ENCODE results near the gene GPR39. TPM values are rescaled to one million over a fixed set of nuclear protein-coding genes. Genes with fewer than 3 reads are reported as not detected.

Gene GPR39
- total and polyA plus RNA-seq, 8 donors: 0.87 to 16.0 (median 5.5) TPM; not detected in 1

GRCh38 chr2:132589111-132589830, 172.7 kb downstream of the GPR39 start:
- TF ChIP-seq POLR2AphosphoS5 (IDR thresholded peaks at IDR 0.05) (no peak), POLR2A (IDR thresholded peaks at IDR 0.05) (no peak), EP300 (IDR thresholded peaks at IDR 0.05) (no peak)
- TF ChIP-seq, protein P1, sequence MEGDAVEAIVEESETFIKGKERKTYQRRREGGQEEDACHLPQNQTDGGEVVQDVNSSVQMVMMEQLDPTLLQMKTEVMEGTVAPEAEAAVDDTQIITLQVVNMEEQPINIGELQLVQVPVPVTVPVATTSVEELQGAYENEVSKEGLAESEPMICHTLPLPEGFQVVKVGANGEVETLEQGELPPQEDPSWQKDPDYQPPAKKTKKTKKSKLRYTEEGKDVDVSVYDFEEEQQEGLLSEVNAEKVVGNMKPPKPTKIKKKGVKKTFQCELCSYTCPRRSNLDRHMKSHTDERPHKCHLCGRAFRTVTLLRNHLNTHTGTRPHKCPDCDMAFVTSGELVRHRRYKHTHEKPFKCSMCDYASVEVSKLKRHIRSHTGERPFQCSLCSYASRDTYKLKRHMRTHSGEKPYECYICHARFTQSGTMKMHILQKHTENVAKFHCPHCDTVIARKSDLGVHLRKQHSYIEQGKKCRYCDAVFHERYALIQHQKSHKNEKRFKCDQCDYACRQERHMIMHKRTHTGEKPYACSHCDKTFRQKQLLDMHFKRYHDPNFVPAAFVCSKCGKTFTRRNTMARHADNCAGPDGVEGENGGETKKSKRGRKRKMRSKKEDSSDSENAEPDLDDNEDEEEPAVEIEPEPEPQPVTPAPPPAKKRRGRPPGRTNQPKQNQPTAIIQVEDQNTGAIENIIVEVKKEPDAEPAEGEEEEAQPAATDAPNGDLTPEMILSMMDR (IDR thresholded peaks at IDR 0.05): no peak
- DNase-seq: peak in 1 of 2 donors; percentile 22
- 60 to 74% (median 71%) methylated on average over 8 of the region's 8 CpGs for WGBS, 5 donors
- Histone ChIP-seq H3K27me3 (no peaks in the 10 kb centered on the region), H3K36me3 (no peaks in the 10 kb centered on the region), H3K4me3 (no peak overlapping the region), H3K4me1 (no peaks in the 10 kb centered on the region), H3K9me3 (no peaks in the 10 kb centered on the region), H3K27ac (no peak overlapping the region)
- intact Hi-C loops (cut with DNase I; ENCODE audit: low total_unique reads): no loop called here

DNA sequence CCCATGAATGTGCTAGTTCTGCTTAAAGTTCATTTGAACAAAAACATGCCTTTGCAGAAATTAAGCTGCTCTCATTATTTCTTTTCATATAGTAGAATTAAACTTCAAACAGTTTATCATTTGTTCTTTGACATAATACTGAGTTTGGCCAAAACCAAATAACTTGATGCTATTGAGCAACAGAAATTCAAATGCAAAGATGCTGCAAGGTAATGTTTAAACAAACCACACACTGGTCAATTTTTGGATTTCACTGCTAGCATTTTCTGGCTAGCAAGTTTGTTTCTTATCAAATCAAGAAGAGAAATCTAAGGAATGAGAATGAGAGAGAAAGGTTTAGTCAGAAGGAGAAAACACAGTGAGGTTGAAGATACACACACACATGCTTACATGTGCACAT, 173.4 kb downstream of the GPR39 start:
- DNase-seq: no peak
- H3K27ac ChIP-seq: no peak overlapping the region
- H3K4me1 ChIP-seq: no peaks in the 10 kb centered on the region
- no peaks in the 10 kb centered on the region for H3K9me3 ChIP-seq
- H3K4me3 ChIP-seq: no peak overlapping the region
- H3K27me3 ChIP-seq: no peaks in the 10 kb centered on the region
- TF ChIP-seq, protein P1 (IDR thresholded peaks at IDR 0.05): no peak
- no peak for TF ChIP-seq POLR2A (IDR thresholded peaks at IDR 0.05)
- TF ChIP-seq EP300 (IDR thresholded peaks at IDR 0.05): no peak
- TF ChIP-seq POLR2AphosphoS5 (IDR thresholded peaks at IDR 0.05): no peak
- intact Hi-C loops (cut with DNase I; ENCODE audit: low total_unique reads): no loop called here
- H3K36me3 ChIP-seq: no peaks in the 10 kb centered on the region

- 59 to 79% (median 77%) methylated on average over 2 of the region's 2 CpGs for WGBS, 5 donors
- no peak overlapping the region for H3K27ac ChIP-seq
- peaks cover 0 to 9% (median 3%) of the 10 kb centered on the region in 4 donors for H3K9me3 ChIP-seq
- no peaks in the 10 kb centered on the region for H3K27me3 ChIP-seq
- H3K4me1 ChIP-seq: no peaks in the 10 kb centered on the region
- no peaks in the 10 kb centered on the region for H3K36me3 ChIP-seq
- intact Hi-C loops (cut with DNase I; ENCODE audit: low total_unique reads): no loop called here
- TF ChIP-seq EP300 (IDR thresholded peaks at IDR 0.05) (no peak), POLR2A (IDR thresholded peaks at IDR 0.05) (no peak), POLR2AphosphoS5 (IDR thresholded peaks at IDR 0.05) (no peak)
- TF ChIP-seq, protein P1 (IDR thresholded peaks at IDR 0.05): no peak
- H3K4me3 ChIP-seq: no peak overlapping the region
- no peak for DNase-seq
Measured at GRCh38 chr2:132593171-132593570, 176.6 kb downstream of the GPR39 start.

DNA sequence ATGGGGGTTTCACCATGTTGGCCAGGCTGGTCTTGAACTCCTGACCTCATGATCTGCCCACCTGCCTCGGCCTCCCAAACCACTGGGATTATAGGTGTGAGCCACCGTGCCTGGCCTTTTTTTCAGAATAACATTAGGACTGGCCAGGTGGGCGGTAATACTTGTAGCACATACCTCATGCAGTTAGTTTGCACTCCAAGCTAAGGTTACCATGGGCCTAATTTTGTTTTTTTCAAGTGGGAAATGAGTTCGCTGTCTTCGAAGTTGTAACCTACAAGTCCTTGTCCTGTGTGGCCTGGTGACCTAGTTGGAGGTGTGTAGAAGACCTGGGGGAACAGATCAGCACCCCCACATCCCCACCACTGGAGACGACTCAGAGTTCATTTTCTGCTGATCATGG, 178.6 kb downstream of the GPR39 start:
- Histone ChIP-seq H3K27ac (no peak overlapping the region), H3K27me3 (no peaks in the 10 kb centered on the region), H3K4me3 (no peak overlapping the region), H3K4me1 (no peaks in the 10 kb centered on the region), H3K36me3 (no peaks in the 10 kb centered on the region), H3K9me3 (peaks cover 0 to 9% (median 3%) of the 10 kb centered on the region in 4 donors)
- 75 to 92% (median 85%) methylated on average over 6 of the region's 6 CpGs for WGBS, 5 donors
- DNase-seq: no peak
- no peak for TF ChIP-seq POLR2A (IDR thresholded peaks at IDR 0.05)
- TF ChIP-seq EP300 (IDR thresholded peaks at IDR 0.05): no peak
- TF ChIP-seq POLR2AphosphoS5 (IDR thresholded peaks at IDR 0.05): no peak
- TF ChIP-seq, protein P1 (IDR thresholded peaks at IDR 0.05): no peak
- intact Hi-C loops (cut with DNase I; ENCODE audit: low total_unique reads): no loop called here
